Progenitor cell of endocrine pancreas (in vitro differentiated cells): ENCODE data around the gene FMN2. TPM values are rescaled to one million over a fixed set of nuclear protein-coding genes. Genes with fewer than 3 reads are reported as not detected.

ENCODE experiments used
- DNase-seq: peaks from one replicate; pipeline ENCODE4 v3.0.0; 2021; ENCODE audit warnings: low spot score; ENCODE audit not compliant: unreplicated experiment
- H3K27ac Mint-ChIP-seq: 2 replicates; pipeline ENCODE4 v1.8.0; 2021; ENCODE audit warnings: mild to moderate bottlenecking, moderate library complexity, mixed read lengths
- H3K27me3 Mint-ChIP-seq: 2 replicates; pipeline ENCODE4 v1.8.0; 2021; ENCODE audit warnings: mixed read lengths
- H3K36me3 Mint-ChIP-seq: 2 replicates; pipeline ENCODE4 v1.8.0; 2022; ENCODE audit warnings: mixed read lengths; ENCODE audit not compliant: insufficient read depth
- H3K4me1 Mint-ChIP-seq: 2 replicates; pipeline ENCODE4 v1.8.0; 2021; ENCODE audit warnings: low read depth, mixed read lengths
- H3K4me3 Mint-ChIP-seq: 2 replicates; pipeline ENCODE4 v1.8.0; 2021; ENCODE audit warnings: low read depth, mild to moderate bottlenecking, moderate library complexity, mixed read lengths
- H3K9me3 Mint-ChIP-seq: 2 replicates; pipeline ENCODE4 v1.8.0; 2021; ENCODE audit warnings: low read depth, mixed read lengths
- CTCF ChIP-seq: fragments of 200-600 bp; sonication (generic); IDR thresholded peaks from one replicate; pipeline ENCODE4 v1.5.0; 2021; ENCODE audit warnings: antibody characterized with exemption, mild to moderate bottlenecking; ENCODE audit not compliant: unreplicated experiment
- total RNA-seq: library from RNA; stranded (reverse); gene quantifications from 2 replicates; pipeline ENCODE4 v1.2.1, GENCODE V29; 2021

Gene FMN2
- total RNA-seq, 1 donor from 2014 or later, result 3.2 TPM

GRCh38 chr1:240284656-240285414, 193.2 kb downstream of the FMN2 start:
- DNase-seq, result no peak
- H3K27ac Mint-ChIP-seq, result no peak overlapping the region
- no peaks in the 10 kb centered on the region for H3K36me3 Mint-ChIP-seq
- peaks cover 9% of the 10 kb centered on the region for H3K4me1 Mint-ChIP-seq
- H3K9me3 Mint-ChIP-seq, result no peaks in the 10 kb centered on the region
- H3K4me3 Mint-ChIP-seq, result no peak overlapping the region
- H3K27me3 Mint-ChIP-seq, result peaks cover 26% of the 10 kb centered on the region
- TF ChIP-seq CTCF, result no peak

DNA sequence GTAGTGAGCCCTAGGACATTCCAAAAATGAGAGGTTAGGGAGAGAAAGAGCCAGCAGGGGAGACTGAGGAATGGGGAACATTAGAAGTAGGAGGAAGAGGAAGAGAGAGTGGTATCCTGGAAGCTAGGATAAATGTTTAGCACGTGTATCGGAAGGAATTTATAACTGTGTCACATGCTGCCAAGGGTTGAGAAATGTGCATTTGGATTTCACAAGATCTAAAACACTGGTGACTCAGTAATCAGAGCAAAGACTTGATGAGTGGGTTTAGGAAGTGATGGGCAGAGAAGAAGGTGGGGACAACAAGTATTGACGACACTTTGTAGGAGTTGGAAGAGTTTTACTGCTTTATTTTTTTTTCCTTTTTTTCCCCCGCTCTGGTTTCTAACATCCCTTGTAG, 193.9 kb downstream of the FMN2 start:
- H3K27me3 Mint-ChIP-seq, result peaks cover 26% of the 10 kb centered on the region
- no peak for DNase-seq
- H3K9me3 Mint-ChIP-seq, result no peaks in the 10 kb centered on the region
- TF ChIP-seq CTCF, result no peak
- H3K4me1 Mint-ChIP-seq, result peaks cover 8% of the 10 kb centered on the region
- no peak overlapping the region for H3K27ac Mint-ChIP-seq
- H3K4me3 Mint-ChIP-seq, result no peak overlapping the region
- H3K36me3 Mint-ChIP-seq, result no peaks in the 10 kb centered on the region

DNA sequence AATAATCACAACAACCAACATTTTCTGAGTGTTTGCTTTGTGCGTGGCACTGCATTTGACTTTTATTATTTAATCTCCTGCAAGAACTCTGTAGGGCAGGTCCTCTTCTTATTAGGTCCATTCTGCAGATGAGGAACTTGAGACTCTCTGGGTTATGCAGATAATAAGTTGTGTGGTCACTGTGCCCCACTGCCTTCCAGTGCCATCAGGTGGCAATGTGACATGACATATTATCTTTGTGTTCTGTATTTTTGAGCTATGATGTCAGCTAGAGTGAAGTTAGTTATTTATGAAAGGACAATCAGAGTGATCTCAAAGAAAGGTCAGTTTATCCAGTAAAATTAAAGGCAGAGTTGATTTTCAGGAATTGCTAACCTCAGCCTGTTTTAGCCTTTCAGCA, 196.0 kb downstream of the FMN2 start:
- H3K36me3 Mint-ChIP-seq, result no peaks in the 10 kb centered on the region
- H3K27me3 Mint-ChIP-seq, result peaks cover 26% of the 10 kb centered on the region
- H3K4me1 Mint-ChIP-seq, result peaks cover 2% of the 10 kb centered on the region
- H3K27ac Mint-ChIP-seq, result no peak overlapping the region
- H3K4me3 Mint-ChIP-seq, result no peak overlapping the region
- TF ChIP-seq CTCF, result no peak
- DNase-seq, result no peak
- H3K9me3 Mint-ChIP-seq, result no peaks in the 10 kb centered on the region

GRCh38 chr1:240293706-240294105, 202.0 kb downstream of the FMN2 start:
- TF ChIP-seq CTCF, result no peak
- Mint-ChIP-seq H3K27me3 (no peaks in the 10 kb centered on the region), H3K9me3 (no peaks in the 10 kb centered on the region), H3K36me3 (no peaks in the 10 kb centered on the region), H3K27ac (no peak overlapping the region), H3K4me1 (peaks cover 14% of the 10 kb centered on the region), H3K4me3 (no peak overlapping the region)
- DNase-seq, result no peak

DNA sequence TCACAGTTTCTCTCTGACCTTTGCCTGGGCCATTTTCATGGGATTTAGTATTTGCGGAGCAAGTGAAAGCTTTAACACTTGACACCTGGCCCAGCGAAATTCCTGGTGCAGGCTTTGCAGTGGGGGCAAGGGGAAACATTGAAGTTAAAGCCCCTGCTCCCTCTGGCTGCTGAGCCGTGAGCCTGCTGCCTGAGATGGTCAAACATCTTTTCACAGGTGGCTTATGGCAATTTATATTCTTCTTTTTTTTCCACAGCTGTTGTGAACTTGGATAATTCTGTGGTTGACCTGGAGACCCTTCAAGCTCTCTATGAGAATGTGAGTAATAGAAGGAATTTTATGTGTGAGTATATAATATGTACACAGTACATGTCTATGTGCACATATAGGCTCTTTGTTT, 202.9 kb downstream of the FMN2 start:
- H3K27ac Mint-ChIP-seq, result no peak overlapping the region
- DNase-seq, result no peak
- no peaks in the 10 kb centered on the region for H3K9me3 Mint-ChIP-seq
- no peak overlapping the region for H3K4me3 Mint-ChIP-seq
- H3K36me3 Mint-ChIP-seq, result no peaks in the 10 kb centered on the region
- TF ChIP-seq CTCF, result peak; percentile 29
- H3K4me1 Mint-ChIP-seq, result peaks cover 14% of the 10 kb centered on the region
- H3K27me3 Mint-ChIP-seq, result no peaks in the 10 kb centered on the region
